K562 (cell line): ENCODE results near the gene RAB31. TPM values are rescaled to one million over a fixed set of nuclear protein-coding genes. Genes with fewer than 3 reads are reported as not detected.
A peak's percentile ranks its signal among the peaks of the same experiment; 100 is the strongest.

Experiments
- C11orf30 ChIP-seq: fragments of 450-650 bp; IDR thresholded peaks from 2 replicates; pipeline ENCODE4 v1.6.1; 2016; ENCODE audit warnings: low read depth, mild to moderate bottlenecking
- CHD7 ChIP-seq: fragments of 200-600 bp; sonication (generic); IDR thresholded peaks from one replicate; pipeline ENCODE4 v1.6.1; 2012; ENCODE audit warnings: mild to moderate bottlenecking, low read depth, low read length, inconsistent platforms
- CREB3 ChIP-seq: fragments of 450-650 bp; conservative IDR thresholded peaks from 2 replicates; pipeline ENCODE4 v1.6.1; 2016; ENCODE audit warnings: missing genetic modification characterization, low read depth, mild to moderate bottlenecking, missing compliant biosample characterization, moderate library complexity
- ELF2 ChIP-seq: fragments of 250-450 bp; sonication (Bioruptor Pico); IDR thresholded peaks from 2 replicates; pipeline ENCODE4 v1.5.0; 2021; ENCODE audit warnings: mild to moderate bottlenecking
- FOSL1 ChIP-seq: fragments of 200-800 bp; sonication (Bioruptor generic); conservative IDR thresholded peaks from 2 replicates; pipeline ENCODE4 v1.6.1; 2016; ENCODE audit warnings: missing genetic modification characterization, missing compliant biosample characterization
- GATAD2B ChIP-seq: fragments of 450-650 bp; IDR thresholded peaks from 2 replicates; pipeline ENCODE4 v1.6.1; 2017; ENCODE audit warnings: mild to moderate bottlenecking, borderline replicate concordance
- MCM2 ChIP-seq: fragments of 450-650 bp; IDR thresholded peaks from 2 replicates; pipeline ENCODE4 v1.6.1; 2017; ENCODE audit warnings: low read depth, mild to moderate bottlenecking
- NCOA6 ChIP-seq: fragments of 450-650 bp; IDR thresholded peaks from 2 replicates; pipeline ENCODE4 v1.6.1; 2017; ENCODE audit warnings: mild to moderate bottlenecking
- POLR3G ChIP-seq: IDR thresholded peaks from 2 replicates; pipeline ENCODE4 v1.6.1; 2011; ENCODE audit not compliant: insufficient read length, insufficient replicate concordance; ENCODE audit errors: extremely low read depth
- SOX6 ChIP-seq: fragments of 450-650 bp; IDR thresholded peaks from 2 replicates; pipeline ENCODE4 v1.6.1; 2014; ENCODE audit warnings: mild to moderate bottlenecking
- U2AF2 ChIP-seq: fragments of 200-400 bp; formaldehyde crosslinking; optimal IDR thresholded peaks from 2 replicates; pipeline ENCODE3; 2017; ENCODE audit warnings: low read depth, mild to moderate bottlenecking, low read length
- ZFP91 ChIP-seq: sonication (generic); formaldehyde crosslinking; IDR thresholded peaks from 2 replicates; pipeline ENCODE4 v1.8.0; 2022; ENCODE audit warnings: mild to moderate bottlenecking, missing genetic modification reagents
- ZNF121 ChIP-seq: sonication (generic); formaldehyde crosslinking; conservative IDR thresholded peaks from 2 replicates; pipeline ENCODE4 v1.8.0; 2022; ENCODE audit warnings: missing genetic modification reagents
- ZNF140 ChIP-seq: fragments of 250-450 bp; sonication (Bioruptor Pico); IDR thresholded peaks from 2 replicates; pipeline ENCODE4 v1.8.0; 2021; ENCODE audit warnings: moderate library complexity, mild to moderate bottlenecking, inconsistent platforms
- polyA plus RNA-seq, 8 experiments: library from polyadenylated mRNA; depleted of rRNA in 4 of 8; stranded (reverse) in 5 of 8; unstranded in 3 of 8; fragments of >200 nt; fragmentation: Nextera tagmentation in 2 of 8; fragmentation: Illumina TruSeq in 1 of 8; extraction: Ambion mirVana in 2 of 8; extraction: Trizol in 1 of 8; gene quantifications; 2 replicates each; pipeline versions ENCODE4 v1.2.1 to v1.2.3, GENCODE V29; 2011 to 2014; ENCODE audit warnings: inconsistent platforms in 1 of 8, missing spikeins in 1 of 8
- total RNA-seq, 7 experiments: library from RNA; depleted of rRNA in 6 of 7; stranded (reverse); fragments of >200 nt in 6 of 7; fragmentation: Illumina TruSeq in 2 of 7; extraction: Trizol in 2 of 7; gene quantifications; 2 replicates each; pipeline versions ENCODE4 v1.2.1 to v1.2.3, GENCODE V29; 2011 to 2021; ENCODE audit warnings: low replicate concordance in 1 of 7

RAB31 gene
- total and polyA plus RNA-seq, 9 of the 15 experiments (the other 6 are each of a cell fraction or from before 2014, with no cell fraction given): 20.7 to 70.4 (median 41.3) TPM

- no peak for TF ChIP-seq ZNF121
- no peak; the same call in 1 of the 2 replicates for TF ChIP-seq CREB3 (tag)
- TF ChIP-seq POLR3G: no peak
- peak; percentile 48; the same call in 1 of the 2 replicates for TF ChIP-seq MCM2
- TF ChIP-seq SOX6: peak; percentile 97
- TF ChIP-seq U2AF2: no peak
- no peak for TF ChIP-seq CHD7
- TF ChIP-seq C11orf30: no peak
- 0 out of 2 replicates have a peak, but pooled peaks have one; percentile 5 for TF ChIP-seq NCOA6
- no peak for TF ChIP-seq ZFP91 (CRISPR knock-in tag)
- TF ChIP-seq GATAD2B: peak; percentile 83; the same call in 1 of the 2 replicates
- 0 out of 2 replicates have a peak, but pooled peaks have one; percentile 62 for TF ChIP-seq ELF2
- no peak for TF ChIP-seq ZNF140 (CRISPR knock-in tag)
- TF ChIP-seq FOSL1 (tag): peak; percentile 100
Observed at GRCh38 chr18:9898792-9899549, 190.9 kb downstream of the RAB31 start (continued).
